DOHH2 (cell line): ENCODE results near the gene MMP24OS.

Experiments used
- EZH2phosphoT487 ChIP-seq: fragments of 200-600 bp; sonication (generic); IDR thresholded peaks from 2 replicates; pipeline ENCODE4 v1.6.1; 2017; ENCODE audit warnings: borderline replicate concordance, mild to moderate bottlenecking, antibody characterized with exemption, low read length, moderate library complexity, mixed read lengths
- TF ChIP-seq, protein P1 (sequence below): fragments of 200-600 bp; sonication (generic); IDR thresholded peaks from one replicate; pipeline ENCODE4 v1.5.1; 2014; ENCODE audit warnings: antibody characterized with exemption, mild to moderate bottlenecking, low read depth, low read length; ENCODE audit not compliant: poor library complexity, severe bottlenecking

DNA sequence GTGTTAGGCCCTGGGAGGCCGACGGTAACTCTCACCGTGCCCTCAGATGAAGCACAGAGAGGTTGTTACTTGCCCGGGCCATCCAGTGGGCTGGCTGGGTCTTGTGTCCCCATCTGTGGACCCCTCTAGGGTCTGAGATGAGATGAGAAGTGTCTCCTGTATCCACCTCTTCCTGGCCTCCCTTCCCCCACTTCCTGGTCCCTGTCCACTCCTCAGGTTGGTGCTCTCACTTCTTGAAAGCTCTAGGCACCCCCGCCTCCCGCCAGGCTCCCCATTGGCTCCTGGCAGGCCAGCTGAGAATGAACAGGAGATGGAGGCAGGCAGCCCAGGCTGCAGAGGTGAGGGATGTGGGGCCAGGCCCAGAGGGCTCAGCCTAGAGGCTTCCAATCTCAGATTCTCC is 1.5 kb downstream of the MMP24OS start:
- TF ChIP-seq, protein P1, sequence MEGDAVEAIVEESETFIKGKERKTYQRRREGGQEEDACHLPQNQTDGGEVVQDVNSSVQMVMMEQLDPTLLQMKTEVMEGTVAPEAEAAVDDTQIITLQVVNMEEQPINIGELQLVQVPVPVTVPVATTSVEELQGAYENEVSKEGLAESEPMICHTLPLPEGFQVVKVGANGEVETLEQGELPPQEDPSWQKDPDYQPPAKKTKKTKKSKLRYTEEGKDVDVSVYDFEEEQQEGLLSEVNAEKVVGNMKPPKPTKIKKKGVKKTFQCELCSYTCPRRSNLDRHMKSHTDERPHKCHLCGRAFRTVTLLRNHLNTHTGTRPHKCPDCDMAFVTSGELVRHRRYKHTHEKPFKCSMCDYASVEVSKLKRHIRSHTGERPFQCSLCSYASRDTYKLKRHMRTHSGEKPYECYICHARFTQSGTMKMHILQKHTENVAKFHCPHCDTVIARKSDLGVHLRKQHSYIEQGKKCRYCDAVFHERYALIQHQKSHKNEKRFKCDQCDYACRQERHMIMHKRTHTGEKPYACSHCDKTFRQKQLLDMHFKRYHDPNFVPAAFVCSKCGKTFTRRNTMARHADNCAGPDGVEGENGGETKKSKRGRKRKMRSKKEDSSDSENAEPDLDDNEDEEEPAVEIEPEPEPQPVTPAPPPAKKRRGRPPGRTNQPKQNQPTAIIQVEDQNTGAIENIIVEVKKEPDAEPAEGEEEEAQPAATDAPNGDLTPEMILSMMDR = no peak
- no peak for TF ChIP-seq EZH2phosphoT487
